Fibroblast of skin of right quadriceps (primary cell): ENCODE data around the gene SFSWAP.
"Not testable (repeated sequence)": the region's sequence is repeated elsewhere in the genome, so short reads cannot be mapped to it uniquely, and the experiment has no call there.

Experiments
- DNase-seq: peaks from one replicate; pipeline ENCODE4 v3.0.0-alpha.2; 2013

The SFSWAP gene

GRCh38 chr12:131794573-131794972 lies 83.7 kb downstream of the SFSWAP start:
- no peak for DNase-seq

- no peak for DNase-seq
These were observed 84.2 kb downstream of the SFSWAP start for GRCh38 chr12:131795064-131795463.

- DNase-seq, result no peak
These were observed 85.0 kb downstream of the SFSWAP start for GRCh38 chr12:131795690-131796410.

- no peak for DNase-seq
These were observed 85.5 kb downstream of the SFSWAP start for GRCh38 chr12:131796411-131796736.

- DNase-seq, result no peak
These were observed 86.1 kb downstream of the SFSWAP start for GRCh38 chr12:131796754-131797587.

- DNase-seq, result no peak
These were observed 86.7 kb downstream of the SFSWAP start for GRCh38 chr12:131797588-131797934.

GRCh38 chr12:131799195-131799594 lies 88.3 kb downstream of the SFSWAP start:
- no peak for DNase-seq

- DNase-seq, result no peak
These were observed 89.1 kb downstream of the SFSWAP start for GRCh38 chr12:131799828-131800593.

- DNase-seq, result no peak
These were observed 89.8 kb downstream of the SFSWAP start for GRCh38 chr12:131800594-131801135.

GRCh38 chr12:131801254-131801866 lies 90.5 kb downstream of the SFSWAP start:
- DNase-seq, result no peak

- DNase-seq, result peak; percentile 56
These were observed 93.2 kb downstream of the SFSWAP start for GRCh38 chr12:131803961-131804521.

GRCh38 chr12:131805421-131805820 lies 94.5 kb downstream of the SFSWAP start:
- no peak for DNase-seq

- DNase-seq, result no peak
These were observed 95.8 kb downstream of the SFSWAP start for GRCh38 chr12:131806674-131807073.

GRCh38 chr12:131808744-131809371 lies 98.0 kb downstream of the SFSWAP start:
- DNase-seq, result no peak

- DNase-seq, result not testable (repeated sequence)
These were observed 98.8 kb downstream of the SFSWAP start for GRCh38 chr12:131809476-131810254.

GRCh38 chr12:131810726-131811125 lies 99.8 kb downstream of the SFSWAP start:
- no peak for DNase-seq

- DNase-seq, result no peak
These were observed 104.2 kb downstream of the SFSWAP start for GRCh38 chr12:131815131-131815530.

- no peak for DNase-seq
These were observed 105.6 kb downstream of the SFSWAP start for GRCh38 chr12:131816495-131816894.

GRCh38 chr12:131817241-131817640 lies 106.4 kb downstream of the SFSWAP start:
- DNase-seq, result no peak

GRCh38 chr12:131818821-131819585 lies 108.1 kb downstream of the SFSWAP start:
- DNase-seq, result no peak
